Measurements from ENCODE around the gene MCTP2. TPM values are rescaled to one million over a fixed set of nuclear protein-coding genes. Genes with fewer than 3 reads are reported as not detected.

Gene MCTP2
- total RNA-seq, 1 donor from 2014 or later, result not detected

- no peak for DNase-seq (ENCODE audit: low read depth)
Observed at GRCh38 chr15:94386351-94386750, 155.0 kb downstream of the MCTP2 start.

GRCh38 chr15:94387442-94387841, 156.1 kb downstream of the MCTP2 start:
- no peak for DNase-seq (ENCODE audit: low read depth)

- DNase-seq (ENCODE audit: low read depth), result no peak
Observed at GRCh38 chr15:94387849-94388441, 156.6 kb downstream of the MCTP2 start.

GRCh38 chr15:94395640-94396039, 164.3 kb downstream of the MCTP2 start:
- DNase-seq (ENCODE audit: low read depth), result no peak

GRCh38 chr15:94397337-94397736, 166.0 kb downstream of the MCTP2 start:
- DNase-seq (ENCODE audit: low read depth), result no peak

- no peak for DNase-seq (ENCODE audit: low read depth)
Observed at GRCh38 chr15:94398001-94398400, 166.6 kb downstream of the MCTP2 start.

- DNase-seq (ENCODE audit: low read depth), result no peak
Observed at GRCh38 chr15:94400526-94401298, 169.4 kb downstream of the MCTP2 start.

- no peak for DNase-seq (ENCODE audit: low read depth)
Observed at GRCh38 chr15:94403331-94403730, 172.0 kb downstream of the MCTP2 start.

GRCh38 chr15:94404733-94405283, 173.4 kb downstream of the MCTP2 start:
- DNase-seq (ENCODE audit: low read depth), result no peak

GRCh38 chr15:94411285-94411684, 179.9 kb downstream of the MCTP2 start:
- DNase-seq (ENCODE audit: low read depth), result no peak

- no peak for DNase-seq (ENCODE audit: low read depth)
Observed at GRCh38 chr15:94411846-94412245, 180.5 kb downstream of the MCTP2 start.

- no peak for DNase-seq (ENCODE audit: low read depth)
Observed at GRCh38 chr15:94412979-94413746, 181.8 kb downstream of the MCTP2 start.

- no peak for DNase-seq (ENCODE audit: low read depth)
Observed at GRCh38 chr15:94414916-94415315, 183.6 kb downstream of the MCTP2 start.

- DNase-seq (ENCODE audit: low read depth), result no peak
Observed at GRCh38 chr15:94416267-94416666, 184.9 kb downstream of the MCTP2 start.

- DNase-seq (ENCODE audit: low read depth), result no peak
Observed at GRCh38 chr15:94416820-94417219, 185.5 kb downstream of the MCTP2 start.

- no peak for DNase-seq (ENCODE audit: low read depth)
Observed at GRCh38 chr15:94417501-94418293, 186.3 kb downstream of the MCTP2 start.

- DNase-seq (ENCODE audit: low read depth), result no peak
Observed at GRCh38 chr15:94421706-94422105, 190.3 kb downstream of the MCTP2 start.

GRCh38 chr15:94432279-94432678, 200.9 kb downstream of the MCTP2 start:
- DNase-seq (ENCODE audit: low read depth), result no peak

- no peak for DNase-seq (ENCODE audit: low read depth)
Observed at GRCh38 chr15:94439158-94439557, 207.8 kb downstream of the MCTP2 start.

- no peak for DNase-seq (ENCODE audit: low read depth)
Observed at GRCh38 chr15:94441760-94442159, 210.4 kb downstream of the MCTP2 start.

GRCh38 chr15:94442480-94442879, 211.1 kb downstream of the MCTP2 start:
- DNase-seq (ENCODE audit: low read depth), result no peak
